ENCODE data around the gene ODAD4.

DNA sequence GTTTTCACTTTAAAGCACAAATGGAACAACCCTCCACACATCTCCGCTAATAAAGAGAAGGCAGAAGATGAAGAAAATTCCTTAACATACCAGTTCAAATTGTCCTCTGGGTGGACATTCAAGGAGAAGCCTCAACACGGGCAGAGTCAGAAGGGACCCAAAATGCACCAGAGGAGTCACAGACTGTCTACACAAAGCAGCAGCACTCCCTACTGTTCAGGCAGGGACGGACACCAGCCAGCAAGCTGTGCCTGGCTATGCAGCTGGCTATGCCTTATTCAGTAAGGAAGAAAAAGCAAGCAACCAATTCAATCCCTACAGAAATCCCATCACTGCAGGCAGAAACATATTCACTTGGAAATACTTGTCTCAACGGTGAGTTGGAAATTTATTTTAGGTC lies 78.8 kb downstream of the ODAD4 start:
- TF ChIP-seq POLR2A (IDR thresholded peaks at IDR 0.05) = no peak
- no peak for TF ChIP-seq POLR2AphosphoS5 (IDR thresholded peaks at IDR 0.05)
